ENCODE results near the gene DCAF11. TPM values are rescaled to one million over a fixed set of nuclear protein-coding genes. Genes with fewer than 3 reads are reported as not detected.

Gene DCAF11
- total and polyA plus RNA-seq, 2 of the 13 experiments (the other 11 are each of a cell fraction or from before 2014, with no cell fraction given) = 150 to 257 TPM

DNA sequence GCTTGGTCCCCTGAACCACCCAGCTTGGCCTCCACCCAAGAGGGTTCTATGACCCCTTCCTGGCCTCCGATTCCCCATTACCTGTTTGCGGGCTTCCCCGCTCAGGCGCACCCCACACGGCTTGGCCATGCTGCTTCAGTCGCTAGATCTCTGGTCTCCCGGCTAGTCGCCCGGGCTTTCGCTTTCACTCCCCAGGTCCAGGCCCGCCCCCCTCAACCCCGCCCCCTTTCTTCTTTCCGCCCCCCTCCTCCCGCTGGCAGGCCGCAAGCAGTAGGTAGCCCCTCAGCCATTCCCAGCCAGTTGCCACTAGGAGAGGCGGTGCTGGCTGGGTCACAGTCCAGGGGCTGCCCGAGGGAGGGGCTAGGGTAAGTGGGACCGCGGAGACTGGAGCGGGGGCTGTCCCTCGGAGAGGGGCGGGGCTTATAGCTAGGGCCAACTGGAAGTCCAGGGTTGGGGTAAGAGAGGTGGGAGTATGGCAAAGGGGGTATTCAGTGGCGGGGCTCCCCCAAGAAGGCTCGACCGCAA lies 31.9 kb downstream of the DCAF11 start, which contains the start of gene PSME2 (continued):
- TF ChIP-seq NR1H2 (CRISPR knock-in tag; IDR thresholded peaks at IDR 0.05; ENCODE audit: borderline replicate concordance, low read depth) = no peak
- no peak for TF ChIP-seq SNRNP70 (IDR thresholded peaks at IDR 0.05; ENCODE audit: low read depth, low read length)
- peak; percentile 38; the same call in 1 of the 2 replicates for TF ChIP-seq SMYD3 (CRISPR knock-in tag; IDR thresholded peaks at IDR 0.05)
- no peak for TF ChIP-seq SP4 (CRISPR knock-in tag; IDR thresholded peaks at IDR 0.05)
- peak; percentile 59 for TF ChIP-seq CHD2 (IDR thresholded peaks at IDR 0.05; ENCODE audit: low read depth, low read length)
- TF ChIP-seq, protein P1, sequence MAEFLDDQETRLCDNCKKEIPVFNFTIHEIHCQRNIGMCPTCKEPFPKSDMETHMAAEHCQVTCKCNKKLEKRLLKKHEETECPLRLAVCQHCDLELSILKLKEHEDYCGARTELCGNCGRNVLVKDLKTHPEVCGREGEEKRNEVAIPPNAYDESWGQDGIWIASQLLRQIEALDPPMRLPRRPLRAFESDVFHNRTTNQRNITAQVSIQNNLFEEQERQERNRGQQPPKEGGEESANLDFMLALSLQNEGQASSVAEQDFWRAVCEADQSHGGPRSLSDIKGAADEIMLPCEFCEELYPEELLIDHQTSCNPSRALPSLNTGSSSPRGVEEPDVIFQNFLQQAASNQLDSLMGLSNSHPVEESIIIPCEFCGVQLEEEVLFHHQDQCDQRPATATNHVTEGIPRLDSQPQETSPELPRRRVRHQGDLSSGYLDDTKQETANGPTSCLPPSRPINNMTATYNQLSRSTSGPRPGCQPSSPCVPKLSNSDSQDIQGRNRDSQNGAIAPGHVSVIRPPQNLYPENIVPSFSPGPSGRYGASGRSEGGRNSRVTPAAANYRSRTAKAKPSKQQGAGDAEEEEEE (CRISPR knock-in tag; IDR thresholded peaks at IDR 0.05; ENCODE audit: borderline replicate concordance) = peak; percentile 89; the same call in 1 of the 2 replicates
- no peak for TF ChIP-seq NONO (IDR thresholded peaks at IDR 0.05)
- TF ChIP-seq NONO (CRISPR knock-in tag; conservative IDR thresholded peaks at IDR 0.05) = no peak
- TF ChIP-seq, protein P2, sequence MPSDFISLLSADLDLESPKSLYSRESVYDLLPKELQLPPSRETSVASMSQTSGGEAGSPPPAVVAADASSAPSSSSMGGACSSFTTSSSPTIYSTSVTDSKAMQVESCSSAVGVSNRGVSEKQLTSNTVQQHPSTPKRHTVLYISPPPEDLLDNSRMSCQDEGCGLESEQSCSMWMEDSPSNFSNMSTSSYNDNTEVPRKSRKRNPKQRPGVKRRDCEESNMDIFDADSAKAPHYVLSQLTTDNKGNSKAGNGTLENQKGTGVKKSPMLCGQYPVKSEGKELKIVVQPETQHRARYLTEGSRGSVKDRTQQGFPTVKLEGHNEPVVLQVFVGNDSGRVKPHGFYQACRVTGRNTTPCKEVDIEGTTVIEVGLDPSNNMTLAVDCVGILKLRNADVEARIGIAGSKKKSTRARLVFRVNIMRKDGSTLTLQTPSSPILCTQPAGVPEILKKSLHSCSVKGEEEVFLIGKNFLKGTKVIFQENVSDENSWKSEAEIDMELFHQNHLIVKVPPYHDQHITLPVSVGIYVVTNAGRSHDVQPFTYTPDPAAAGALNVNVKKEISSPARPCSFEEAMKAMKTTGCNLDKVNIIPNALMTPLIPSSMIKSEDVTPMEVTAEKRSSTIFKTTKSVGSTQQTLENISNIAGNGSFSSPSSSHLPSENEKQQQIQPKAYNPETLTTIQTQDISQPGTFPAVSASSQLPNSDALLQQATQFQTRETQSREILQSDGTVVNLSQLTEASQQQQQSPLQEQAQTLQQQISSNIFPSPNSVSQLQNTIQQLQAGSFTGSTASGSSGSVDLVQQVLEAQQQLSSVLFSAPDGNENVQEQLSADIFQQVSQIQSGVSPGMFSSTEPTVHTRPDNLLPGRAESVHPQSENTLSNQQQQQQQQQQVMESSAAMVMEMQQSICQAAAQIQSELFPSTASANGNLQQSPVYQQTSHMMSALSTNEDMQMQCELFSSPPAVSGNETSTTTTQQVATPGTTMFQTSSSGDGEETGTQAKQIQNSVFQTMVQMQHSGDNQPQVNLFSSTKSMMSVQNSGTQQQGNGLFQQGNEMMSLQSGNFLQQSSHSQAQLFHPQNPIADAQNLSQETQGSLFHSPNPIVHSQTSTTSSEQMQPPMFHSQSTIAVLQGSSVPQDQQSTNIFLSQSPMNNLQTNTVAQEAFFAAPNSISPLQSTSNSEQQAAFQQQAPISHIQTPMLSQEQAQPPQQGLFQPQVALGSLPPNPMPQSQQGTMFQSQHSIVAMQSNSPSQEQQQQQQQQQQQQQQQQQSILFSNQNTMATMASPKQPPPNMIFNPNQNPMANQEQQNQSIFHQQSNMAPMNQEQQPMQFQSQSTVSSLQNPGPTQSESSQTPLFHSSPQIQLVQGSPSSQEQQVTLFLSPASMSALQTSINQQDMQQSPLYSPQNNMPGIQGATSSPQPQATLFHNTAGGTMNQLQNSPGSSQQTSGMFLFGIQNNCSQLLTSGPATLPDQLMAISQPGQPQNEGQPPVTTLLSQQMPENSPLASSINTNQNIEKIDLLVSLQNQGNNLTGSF (CRISPR knock-in tag; IDR thresholded peaks at IDR 0.05) = peak; percentile 86
- TF ChIP-seq, protein P3, sequence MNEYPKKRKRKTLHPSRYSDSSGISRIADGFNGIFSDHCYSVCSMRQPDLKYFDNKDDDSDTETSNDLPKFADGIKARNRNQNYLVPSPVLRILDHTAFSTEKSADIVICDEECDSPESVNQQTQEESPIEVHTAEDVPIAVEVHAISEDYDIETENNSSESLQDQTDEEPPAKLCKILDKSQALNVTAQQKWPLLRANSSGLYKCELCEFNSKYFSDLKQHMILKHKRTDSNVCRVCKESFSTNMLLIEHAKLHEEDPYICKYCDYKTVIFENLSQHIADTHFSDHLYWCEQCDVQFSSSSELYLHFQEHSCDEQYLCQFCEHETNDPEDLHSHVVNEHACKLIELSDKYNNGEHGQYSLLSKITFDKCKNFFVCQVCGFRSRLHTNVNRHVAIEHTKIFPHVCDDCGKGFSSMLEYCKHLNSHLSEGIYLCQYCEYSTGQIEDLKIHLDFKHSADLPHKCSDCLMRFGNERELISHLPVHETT (CRISPR knock-in tag; conservative IDR thresholded peaks at IDR 0.05) = no peak
- TF ChIP-seq ZSCAN12 (CRISPR knock-in tag; IDR thresholded peaks at IDR 0.05) = no peak; the same call in 1 of the 2 replicates
- TF ChIP-seq, protein P4, sequence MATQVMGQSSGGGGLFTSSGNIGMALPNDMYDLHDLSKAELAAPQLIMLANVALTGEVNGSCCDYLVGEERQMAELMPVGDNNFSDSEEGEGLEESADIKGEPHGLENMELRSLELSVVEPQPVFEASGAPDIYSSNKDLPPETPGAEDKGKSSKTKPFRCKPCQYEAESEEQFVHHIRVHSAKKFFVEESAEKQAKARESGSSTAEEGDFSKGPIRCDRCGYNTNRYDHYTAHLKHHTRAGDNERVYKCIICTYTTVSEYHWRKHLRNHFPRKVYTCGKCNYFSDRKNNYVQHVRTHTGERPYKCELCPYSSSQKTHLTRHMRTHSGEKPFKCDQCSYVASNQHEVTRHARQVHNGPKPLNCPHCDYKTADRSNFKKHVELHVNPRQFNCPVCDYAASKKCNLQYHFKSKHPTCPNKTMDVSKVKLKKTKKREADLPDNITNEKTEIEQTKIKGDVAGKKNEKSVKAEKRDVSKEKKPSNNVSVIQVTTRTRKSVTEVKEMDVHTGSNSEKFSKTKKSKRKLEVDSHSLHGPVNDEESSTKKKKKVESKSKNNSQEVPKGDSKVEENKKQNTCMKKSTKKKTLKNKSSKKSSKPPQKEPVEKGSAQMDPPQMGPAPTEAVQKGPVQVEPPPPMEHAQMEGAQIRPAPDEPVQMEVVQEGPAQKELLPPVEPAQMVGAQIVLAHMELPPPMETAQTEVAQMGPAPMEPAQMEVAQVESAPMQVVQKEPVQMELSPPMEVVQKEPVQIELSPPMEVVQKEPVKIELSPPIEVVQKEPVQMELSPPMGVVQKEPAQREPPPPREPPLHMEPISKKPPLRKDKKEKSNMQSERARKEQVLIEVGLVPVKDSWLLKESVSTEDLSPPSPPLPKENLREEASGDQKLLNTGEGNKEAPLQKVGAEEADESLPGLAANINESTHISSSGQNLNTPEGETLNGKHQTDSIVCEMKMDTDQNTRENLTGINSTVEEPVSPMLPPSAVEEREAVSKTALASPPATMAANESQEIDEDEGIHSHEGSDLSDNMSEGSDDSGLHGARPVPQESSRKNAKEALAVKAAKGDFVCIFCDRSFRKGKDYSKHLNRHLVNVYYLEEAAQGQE (IDR thresholded peaks at IDR 0.05; ENCODE audit: borderline replicate concordance in 1 of 2, low read depth in 1 of 2, low read length in 2 of 2) = 0 out of 4 replicates have a peak, but pooled peaks of 1 of the 2 experiments have one; percentile 7
- no peak for TF ChIP-seq ZNF382 (CRISPR knock-in tag; IDR thresholded peaks at IDR 0.05; ENCODE audit: borderline replicate concordance)
